Middle frontal gyrus (tissue), 1 donor: ENCODE data around the gene HS6ST2.
"Not testable (repeated sequence)": the region's sequence is repeated elsewhere in the genome, so short reads cannot be mapped to it uniquely, and the experiment has no call there.

Source experiments
- DNase-seq: peaks from one replicate; pipeline ENCODE4 v3.0.0-alpha.2; 2015; ENCODE audit warnings: low spot score; ENCODE audit errors: extremely low spot score

Gene HS6ST2

GRCh38 chrX:132945055-132945599, 13.3 kb downstream of the HS6ST2 start:
- DNase-seq: not testable (repeated sequence)

GRCh38 chrX:132940727-132941327, 17.6 kb downstream of the HS6ST2 start:
- DNase-seq: no peak

- DNase-seq: no peak
Measured at GRCh38 chrX:132933170-132933569, 25.3 kb downstream of the HS6ST2 start.

- no peak for DNase-seq
Measured at GRCh38 chrX:132924426-132924825, 34.0 kb downstream of the HS6ST2 start.

- DNase-seq: no peak
Measured at GRCh38 chrX:132918523-132918922, 39.9 kb downstream of the HS6ST2 start.

- DNase-seq: no peak
Measured at GRCh38 chrX:132916349-132916748, 42.1 kb downstream of the HS6ST2 start.

- no peak for DNase-seq
Measured at GRCh38 chrX:132909643-132910042, 48.8 kb downstream of the HS6ST2 start.

- no peak for DNase-seq
Measured at GRCh38 chrX:132908891-132909290, 49.5 kb downstream of the HS6ST2 start.

- no peak for DNase-seq
Measured at GRCh38 chrX:132900633-132901293, 57.7 kb downstream of the HS6ST2 start.

- DNase-seq: no peak
Measured at GRCh38 chrX:132887569-132887968, 70.9 kb downstream of the HS6ST2 start.

GRCh38 chrX:132883358-132883915, 75.0 kb downstream of the HS6ST2 start:
- DNase-seq: no peak

GRCh38 chrX:132880753-132881152, 77.7 kb downstream of the HS6ST2 start:
- DNase-seq: not testable (repeated sequence)

GRCh38 chrX:132877954-132878536, 80.4 kb downstream of the HS6ST2 start:
- DNase-seq: no peak

GRCh38 chrX:132876523-132877338, 81.7 kb downstream of the HS6ST2 start:
- DNase-seq: no peak

- DNase-seq: no peak
Measured at GRCh38 chrX:132875650-132876522, 82.5 kb downstream of the HS6ST2 start.

- no peak for DNase-seq
Measured at GRCh38 chrX:132862562-132862961, 95.9 kb downstream of the HS6ST2 start.

GRCh38 chrX:132861076-132861475, 97.4 kb downstream of the HS6ST2 start:
- no peak for DNase-seq

- no peak for DNase-seq
Measured at GRCh38 chrX:132860200-132860599, 98.2 kb downstream of the HS6ST2 start.

GRCh38 chrX:132858018-132858417, 100.4 kb downstream of the HS6ST2 start:
- DNase-seq: no peak

GRCh38 chrX:132855780-132856341, 102.6 kb downstream of the HS6ST2 start:
- DNase-seq: no peak
